Urothelium cell line (cell line): Measurements from ENCODE around the gene FBXW11.
A peak's percentile ranks its signal among the peaks of the same experiment; 100 is the strongest.

ENCODE experiments used
- DNase-seq: peaks from one replicate; pipeline ENCODE4 v3.0.0; 2011; ENCODE audit warnings: low spot score, mixed read lengths
- FAIRE-seq: peaks from 2 replicates; lab custom pipeline; 2011; peaks lifted over from hg19 to GRCh38; lab: Jason Lieb, UNC

The FBXW11 gene

GRCh38 chr5:171847026-171847425 lies 159.4 kb downstream of the FBXW11 start:
- FAIRE-seq (no peak), DNase-seq (no peak)

GRCh38 chr5:171846323-171846722 lies 160.1 kb downstream of the FBXW11 start:
- FAIRE-seq = no peak

GRCh38 chr5:171845857-171846256 lies 160.6 kb downstream of the FBXW11 start:
- FAIRE-seq = no peak
- DNase-seq = no peak

More at GRCh38 chr5:171846323-171846722, 160.1 kb downstream of the FBXW11 start:
- no peak for DNase-seq

- FAIRE-seq (no peak), DNase-seq (no peak)
Measured at GRCh38 chr5:171845040-171845630, 161.3 kb downstream of the FBXW11 start.

- DNase-seq (no peak), FAIRE-seq (no peak)
Measured at GRCh38 chr5:171842777-171843328, 163.6 kb downstream of the FBXW11 start.

GRCh38 chr5:171841984-171842776 lies 164.3 kb downstream of the FBXW11 start:
- FAIRE-seq (no peak), DNase-seq (no peak)

GRCh38 chr5:171840711-171841522 lies 165.5 kb downstream of the FBXW11 start:
- no peak for DNase-seq

GRCh38 chr5:171840066-171840465 lies 166.4 kb downstream of the FBXW11 start:
- DNase-seq = no peak
- no peak for FAIRE-seq

More at GRCh38 chr5:171840711-171841522, 165.5 kb downstream of the FBXW11 start:
- FAIRE-seq = no peak

- DNase-seq (no peak), FAIRE-seq (no peak)
Measured at GRCh38 chr5:171839112-171839511, 167.3 kb downstream of the FBXW11 start.

- FAIRE-seq = no peak
- no peak for DNase-seq
Measured at GRCh38 chr5:171838066-171838465, 168.4 kb downstream of the FBXW11 start.

- no peak for DNase-seq
- no peak for FAIRE-seq
Measured at GRCh38 chr5:171837522-171837921, 168.9 kb downstream of the FBXW11 start.

- no peak for FAIRE-seq
- no peak for DNase-seq
Measured at GRCh38 chr5:171835066-171835465, 171.4 kb downstream of the FBXW11 start.

GRCh38 chr5:171834461-171834860 lies 172.0 kb downstream of the FBXW11 start:
- FAIRE-seq (no peak), DNase-seq (no peak)

- FAIRE-seq (no peak), DNase-seq (no peak)
Measured at GRCh38 chr5:171832775-171833174, 173.7 kb downstream of the FBXW11 start.

- no peak for FAIRE-seq
- no peak for DNase-seq
Measured at GRCh38 chr5:171830686-171831085, 175.8 kb downstream of the FBXW11 start.

- FAIRE-seq (no peak), DNase-seq (no peak)
Measured at GRCh38 chr5:171827162-171827561, 179.3 kb downstream of the FBXW11 start.

- FAIRE-seq = no peak
- no peak for DNase-seq
Measured at GRCh38 chr5:171826132-171826531, 180.3 kb downstream of the FBXW11 start.

GRCh38 chr5:171825051-171825450 lies 181.4 kb downstream of the FBXW11 start:
- DNase-seq (no peak), FAIRE-seq (peak; percentile 44)

- FAIRE-seq (no peak), DNase-seq (no peak)
Measured at GRCh38 chr5:171823269-171823668, 183.2 kb downstream of the FBXW11 start.

- no peak for DNase-seq
- FAIRE-seq = no peak
Measured at GRCh38 chr5:171821286-171821685, 185.2 kb downstream of the FBXW11 start.

- peak; percentile 5 for FAIRE-seq
- DNase-seq = no peak
Measured at GRCh38 chr5:171820561-171820960, 185.9 kb downstream of the FBXW11 start.
